Hematopoietic multipotent progenitor cell treated with erythropoietin and hydrocortisone succinate and interleukin-3 and kit ligand, for 15 days (in vitro differentiated cells): ENCODE results near the gene CCT4.
"Not testable (repeated sequence)": the region's sequence is repeated elsewhere in the genome, so short reads cannot be mapped to it uniquely, and the experiment has no call there.

Experiments used
- DNase-seq: peaks from one replicate; pipeline ENCODE4 v3.0.0-alpha.2; 2015; ENCODE audit warnings: low spot score

Gene CCT4

GRCh38 chr2:61879351-61879750 lies 9.1 kb downstream of the CCT4 start:
- DNase-seq, result not testable (repeated sequence)

DNA sequence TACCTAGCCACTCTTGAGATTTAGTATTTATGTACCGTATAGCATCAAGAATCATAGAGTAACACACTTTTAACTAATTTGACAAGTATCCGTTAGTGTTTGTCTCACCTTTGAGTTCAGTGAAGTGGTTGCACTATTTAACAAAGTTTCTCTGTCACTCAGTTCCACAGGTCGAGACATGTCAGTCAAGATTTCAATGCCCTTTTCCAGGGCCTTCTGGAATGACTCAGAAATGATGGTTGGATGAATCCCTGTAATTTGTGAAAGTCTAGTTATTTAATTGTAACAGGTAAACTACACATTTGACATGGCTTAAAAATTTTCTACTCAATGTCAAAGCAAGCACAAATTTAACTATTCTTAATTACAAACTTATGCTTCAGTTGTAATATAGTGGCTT lies 9.7 kb downstream of the CCT4 start:
- no peak for DNase-seq

DNA sequence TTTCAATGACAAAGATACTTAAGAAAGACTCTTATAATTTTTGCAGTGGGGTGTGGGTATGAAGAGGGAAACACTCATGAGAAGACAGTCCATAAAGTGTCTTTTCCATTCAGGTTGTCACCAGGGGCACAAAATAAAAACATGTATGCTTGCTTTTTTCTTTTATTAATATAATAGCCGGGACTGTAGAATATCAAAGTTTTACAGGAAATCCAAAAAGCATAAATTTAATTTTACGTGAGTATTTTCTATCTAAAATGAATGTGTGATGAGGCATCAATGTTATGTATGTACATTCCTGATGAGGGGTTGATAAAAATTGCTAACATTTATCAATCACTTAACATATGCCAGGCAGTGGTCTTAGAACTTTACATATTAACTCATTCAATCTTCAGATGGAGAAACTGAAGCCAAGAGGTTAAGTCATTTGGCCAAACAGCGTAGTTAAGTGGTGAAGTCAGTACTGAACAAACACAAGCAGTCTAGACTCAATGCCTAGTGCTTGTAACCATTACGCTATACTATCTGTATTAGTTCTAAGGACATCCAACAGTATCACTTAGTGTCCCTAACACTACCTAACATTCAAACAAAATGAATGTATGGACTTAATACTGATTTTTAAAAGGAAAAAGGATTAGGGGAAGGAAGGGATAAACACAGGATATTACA lies 10.7 kb downstream of the CCT4 start:
- no peak for DNase-seq

- DNase-seq, result no peak
These were observed 12.1 kb downstream of the CCT4 start for GRCh38 chr2:61876400-61876799.

DNA sequence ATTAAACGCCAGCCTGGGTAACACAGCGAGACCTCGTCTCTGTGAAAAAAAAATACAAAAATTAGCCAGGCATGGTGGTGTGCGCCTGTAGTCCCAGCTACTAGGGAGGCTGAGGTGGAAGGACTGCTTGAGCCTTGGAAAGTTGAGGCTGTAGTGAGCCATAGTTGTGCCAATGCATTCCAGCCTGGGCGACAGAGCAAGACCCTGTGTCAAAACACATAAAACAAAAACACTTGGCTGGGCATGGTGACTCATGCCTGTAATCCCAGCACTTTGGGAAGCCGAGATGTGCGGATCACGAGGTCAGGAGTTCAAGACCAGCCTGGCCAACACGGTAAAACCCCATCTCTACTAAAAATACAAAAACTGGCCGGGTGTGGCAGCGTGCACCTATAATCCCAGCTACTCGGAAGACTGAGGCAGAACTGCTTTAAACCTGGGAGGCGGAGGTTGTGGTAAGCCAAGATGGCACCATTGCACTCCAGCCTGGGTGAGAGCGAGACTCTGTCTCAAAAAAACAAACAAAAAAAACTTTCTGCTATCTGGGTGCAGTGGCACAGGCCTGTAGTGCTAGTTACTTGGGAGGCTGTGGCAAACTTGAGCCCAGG lies 21.9 kb downstream of the CCT4 start:
- DNase-seq, result not testable (repeated sequence)

GRCh38 chr2:61862085-61862484 lies 26.4 kb downstream of the CCT4 start:
- no peak for DNase-seq

GRCh38 chr2:61857224-61857623 lies 31.2 kb downstream of the CCT4 start:
- no peak for DNase-seq

GRCh38 chr2:61855318-61855613 lies 33.2 kb downstream of the CCT4 start:
- no peak for DNase-seq

DNA sequence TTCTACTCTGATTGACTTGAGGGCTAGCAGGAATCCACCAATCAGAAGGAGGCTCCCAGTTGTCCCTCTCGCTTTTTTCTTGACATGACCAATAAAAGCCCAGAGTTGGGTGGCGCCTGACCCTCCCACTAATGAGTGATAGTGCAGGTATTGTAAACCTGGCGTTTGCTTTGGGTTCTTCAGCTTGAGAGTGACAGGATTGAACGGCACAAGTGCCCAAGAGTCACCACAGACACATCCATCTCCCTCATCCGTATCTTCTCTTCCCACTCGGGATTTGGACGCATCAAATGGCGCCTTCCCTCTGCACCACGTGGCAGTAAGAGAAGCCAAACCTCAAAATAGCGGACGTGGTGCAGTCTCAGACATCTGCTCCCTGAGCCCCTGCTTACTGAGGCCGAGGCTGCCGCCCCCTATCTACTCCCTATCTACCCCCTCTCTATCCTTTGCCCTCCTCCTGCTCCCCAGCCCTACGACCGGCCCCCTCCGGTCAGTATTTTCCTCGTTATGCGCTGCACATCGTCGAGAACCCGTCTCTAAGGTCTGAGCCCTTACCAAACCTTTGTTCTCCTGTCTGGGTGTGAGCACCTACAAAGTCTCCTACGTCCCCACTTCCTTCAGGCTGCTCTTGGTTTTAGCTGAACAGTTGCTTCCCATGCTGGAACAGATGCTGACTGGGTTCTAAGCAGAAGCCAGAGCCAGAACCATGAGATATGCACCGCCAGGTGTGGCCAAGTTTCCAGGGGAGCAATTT lies 33.7 kb downstream of the CCT4 start:
- peak; percentile 90 for DNase-seq

- peak; percentile 40 for DNase-seq
These were observed 34.5 kb downstream of the CCT4 start, which contains the start of gene FAM161A for GRCh38 chr2:61853847-61854563. TSS of gene FAM161A (minus strand) at chr2:61854060. CDS start at chr2:61854041, 19 bp downstream.

GRCh38 chr2:61853086-61853846 lies 35.2 kb downstream of the CCT4 start:
- peak; percentile 37 for DNase-seq

- not testable (repeated sequence) for DNase-seq
These were observed 37.2 kb downstream of the CCT4 start for GRCh38 chr2:61851270-61851669.

DNA sequence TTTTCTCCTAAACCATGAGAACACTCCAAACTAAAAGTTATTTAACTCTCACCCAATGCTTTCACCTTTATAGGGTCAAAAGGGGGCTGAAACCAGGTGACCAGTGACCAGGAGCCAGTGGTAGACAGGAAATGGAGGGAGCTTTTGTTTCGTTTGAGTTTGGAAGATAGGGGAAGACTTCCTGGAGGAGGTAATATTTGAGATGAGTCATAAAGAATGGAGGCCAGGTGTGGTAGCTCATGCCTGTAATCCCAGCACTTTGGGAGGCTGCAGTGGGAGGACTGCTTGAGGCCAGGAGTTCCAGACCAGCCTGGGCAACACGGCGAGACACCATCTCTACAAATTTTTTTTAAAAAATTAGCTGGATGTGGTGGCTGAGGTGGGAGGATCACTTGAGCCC lies 43.1 kb downstream of the CCT4 start:
- no peak for DNase-seq

GRCh38 chr2:61841286-61841685 lies 47.2 kb downstream of the CCT4 start:
- DNase-seq, result no peak

GRCh38 chr2:61834893-61835292 lies 53.6 kb downstream of the CCT4 start:
- no peak for DNase-seq

- DNase-seq, result no peak
These were observed 54.5 kb downstream of the CCT4 start for GRCh38 chr2:61833971-61834370.

DNA sequence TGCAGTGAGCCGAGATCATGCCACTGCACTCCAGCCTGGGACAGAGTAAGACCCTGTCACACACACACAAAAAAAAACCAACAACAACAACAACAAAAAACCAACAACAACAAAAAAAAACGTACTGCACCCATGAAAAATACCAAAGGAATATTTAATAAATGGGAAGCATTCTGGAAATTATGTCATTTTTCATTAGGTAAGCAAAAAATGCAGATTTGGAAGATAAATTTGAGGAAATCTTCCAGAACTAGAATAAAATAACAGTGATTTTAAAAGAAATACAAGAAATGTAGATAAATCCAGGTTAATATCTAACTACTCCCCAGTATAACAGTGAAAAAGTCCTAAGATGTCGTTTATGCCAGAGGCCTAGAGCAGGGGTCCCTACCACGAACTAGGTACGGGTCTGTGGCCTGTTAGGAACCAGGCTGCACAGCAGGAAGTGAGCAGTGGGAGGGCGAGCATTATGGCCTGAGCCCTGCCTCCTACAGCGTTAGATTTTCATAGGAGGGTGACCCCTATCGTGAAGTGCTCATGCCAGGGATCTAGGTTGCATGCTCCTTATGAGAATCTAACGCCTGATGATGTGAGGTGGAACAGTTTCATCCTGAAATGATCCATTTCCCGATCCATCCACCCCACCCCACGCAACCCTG lies 56.1 kb downstream of the CCT4 start:
- DNase-seq, result no peak

DNA sequence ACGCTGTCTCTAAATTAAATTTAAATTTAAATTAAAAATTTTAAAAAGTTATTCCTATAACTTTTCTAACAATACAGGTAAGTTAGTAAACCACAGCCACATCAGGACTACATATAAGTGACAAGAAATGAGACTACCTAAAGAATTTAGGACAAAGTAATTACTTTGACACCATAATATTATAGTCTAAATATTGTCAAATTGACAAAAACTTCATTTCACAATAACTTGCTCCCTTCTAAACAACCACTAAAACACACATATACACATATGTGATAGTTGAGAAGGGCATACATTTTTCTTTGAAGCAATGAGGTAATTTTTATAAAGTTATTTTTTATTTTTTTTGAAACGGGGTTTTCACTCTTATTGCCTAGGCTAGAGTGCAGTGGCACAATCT lies 66.2 kb downstream of the CCT4 start:
- DNase-seq, result no peak
